ENCODE results near the gene TMTC1.
"Not testable (repeated sequence)": the region's sequence is repeated elsewhere in the genome, so short reads cannot be mapped to it uniquely, and the experiment has no call there.

Gene TMTC1

DNA sequence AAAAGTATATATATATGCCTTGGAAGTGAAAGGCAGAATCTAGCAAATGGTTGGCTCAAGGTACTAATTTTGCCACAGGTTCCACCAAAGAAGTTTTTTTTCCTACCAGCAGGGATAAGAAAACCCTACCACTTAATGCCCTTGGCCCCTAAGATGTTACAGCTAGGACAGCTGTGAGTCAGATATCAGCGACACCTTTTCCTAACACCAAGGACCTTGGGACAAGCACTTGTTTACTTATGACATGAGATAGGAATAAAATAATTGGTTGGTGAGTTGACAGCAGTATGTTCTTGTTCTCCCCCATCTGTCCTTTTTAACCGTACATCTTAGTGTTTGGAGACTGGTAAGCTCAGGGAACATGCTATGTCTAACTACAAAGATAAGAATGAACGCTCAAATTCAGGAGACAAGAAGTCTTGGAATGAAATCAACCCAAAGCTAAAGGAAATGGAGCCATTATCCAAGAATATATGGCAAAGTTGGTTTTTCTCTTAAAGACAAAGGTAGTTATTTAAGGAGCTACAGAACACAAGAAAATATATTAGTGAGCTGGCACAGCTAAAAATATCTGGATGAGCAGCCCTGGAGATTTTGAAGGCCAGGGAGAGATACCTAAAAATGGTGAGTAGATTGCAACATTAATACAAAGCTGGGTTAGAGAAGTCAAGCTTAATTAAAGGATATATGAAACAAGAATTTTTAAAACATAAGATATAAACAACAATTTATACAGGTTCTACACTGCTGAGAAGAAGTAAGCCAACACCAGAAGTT lies 126.8 kb downstream of the TMTC1 start:
- DNase-seq = no peak

DNA sequence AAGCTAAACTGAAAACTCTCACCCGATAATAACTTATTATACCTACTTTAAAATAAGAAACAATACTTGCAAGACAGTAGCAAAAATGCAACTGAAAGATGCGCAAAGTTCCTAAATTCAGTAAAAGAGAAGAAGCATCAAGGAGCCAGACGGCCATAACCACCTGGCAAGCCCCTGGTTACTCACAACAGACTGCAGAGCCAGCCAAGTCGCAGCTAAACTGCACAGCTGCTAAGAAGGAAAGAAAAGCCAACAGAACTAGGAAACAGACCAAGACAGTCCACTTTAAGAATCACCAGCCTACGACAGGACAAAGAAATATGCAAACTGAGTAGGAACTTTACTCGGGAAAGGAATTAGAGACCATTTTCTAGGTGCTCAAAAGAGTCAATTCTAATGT lies 127.9 kb downstream of the TMTC1 start:
- DNase-seq = no peak

DNA sequence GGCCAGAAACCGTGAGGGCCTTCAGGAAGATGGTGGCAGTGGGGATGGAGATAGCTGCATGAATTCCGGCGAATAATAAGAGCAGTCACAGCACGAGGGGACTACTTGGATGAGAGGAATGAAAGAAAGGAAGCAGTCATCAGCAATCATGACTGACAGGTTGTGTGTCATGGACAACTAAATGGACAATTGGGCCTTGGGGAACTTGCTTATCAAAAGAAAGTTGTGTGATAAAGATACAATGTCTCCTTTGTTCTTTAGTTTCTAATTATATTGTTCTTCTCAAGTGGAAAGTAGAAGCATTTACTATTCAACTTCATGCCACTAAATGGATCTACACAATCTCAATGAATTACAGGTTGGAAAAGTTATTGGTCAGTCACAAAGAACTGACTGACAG lies 130.5 kb downstream of the TMTC1 start:
- no peak for DNase-seq

DNA sequence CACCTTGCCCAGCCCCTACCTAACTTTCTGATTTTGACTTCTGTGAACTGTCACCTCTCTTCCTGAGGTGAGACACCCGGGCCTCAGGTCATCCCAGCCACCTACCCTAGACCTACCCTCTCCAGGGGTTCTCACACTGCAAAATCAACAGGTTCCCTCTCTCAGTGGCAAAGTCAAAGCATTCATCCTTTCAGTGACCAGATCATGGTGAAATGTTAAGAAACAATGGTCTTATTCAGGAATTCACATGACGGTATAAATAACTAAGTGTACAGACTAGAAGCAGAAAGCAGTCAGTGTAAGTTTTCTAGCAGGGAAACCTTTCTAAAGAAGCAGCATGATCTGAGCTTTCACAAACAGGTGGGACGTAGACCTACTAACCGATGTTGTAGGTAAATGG lies 133.4 kb downstream of the TMTC1 start:
- no peak for DNase-seq

DNA sequence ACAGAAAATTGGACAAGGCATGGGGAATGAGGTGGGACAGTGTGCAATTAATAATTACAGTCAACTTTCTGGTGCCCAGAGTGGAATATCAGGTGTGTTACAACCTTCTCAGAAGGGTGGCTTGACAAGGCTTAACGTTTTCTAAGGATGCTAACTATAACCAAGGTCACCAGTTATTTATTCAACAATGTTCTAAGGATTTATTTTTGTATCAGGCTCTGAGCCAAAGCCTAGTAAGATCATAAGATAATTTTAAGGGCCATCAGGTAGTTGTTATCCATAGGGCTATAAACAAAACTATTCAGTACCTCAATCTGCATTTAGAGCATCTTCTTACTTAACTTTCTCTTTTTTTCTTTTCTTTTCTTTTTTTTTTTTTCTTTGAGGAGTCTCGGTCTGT lies 134.0 kb downstream of the TMTC1 start:
- DNase-seq = no peak

DNA sequence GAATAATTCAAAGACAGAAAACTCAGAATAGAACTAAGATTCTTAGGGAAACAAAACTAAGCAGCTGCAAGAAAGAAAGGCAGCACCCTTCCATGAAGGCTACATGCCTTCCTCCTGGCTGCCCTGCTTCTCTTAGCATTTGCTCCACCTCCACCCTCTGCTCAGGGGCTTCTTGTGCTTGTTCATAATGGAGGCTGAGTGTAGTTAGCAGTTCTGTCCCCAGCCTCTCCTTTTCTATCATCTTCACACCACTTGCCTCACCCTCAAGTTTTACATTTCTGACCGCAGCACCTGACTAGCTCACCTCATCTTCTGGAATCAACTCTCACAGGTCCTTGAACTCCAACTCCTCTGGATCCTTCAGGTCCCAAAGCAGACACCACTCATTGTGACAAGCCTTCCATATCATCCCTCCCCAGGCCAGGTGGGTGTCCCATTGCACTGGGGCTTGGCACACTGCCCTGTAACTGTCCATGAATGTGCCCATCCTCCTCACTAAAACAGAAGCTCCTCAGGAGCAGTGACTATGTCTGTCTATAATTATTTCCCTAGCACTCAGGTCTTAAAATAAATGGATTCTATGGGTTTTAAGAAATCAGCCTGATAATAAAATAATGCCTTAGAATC lies 139.1 kb downstream of the TMTC1 start:
- no peak for DNase-seq

DNA sequence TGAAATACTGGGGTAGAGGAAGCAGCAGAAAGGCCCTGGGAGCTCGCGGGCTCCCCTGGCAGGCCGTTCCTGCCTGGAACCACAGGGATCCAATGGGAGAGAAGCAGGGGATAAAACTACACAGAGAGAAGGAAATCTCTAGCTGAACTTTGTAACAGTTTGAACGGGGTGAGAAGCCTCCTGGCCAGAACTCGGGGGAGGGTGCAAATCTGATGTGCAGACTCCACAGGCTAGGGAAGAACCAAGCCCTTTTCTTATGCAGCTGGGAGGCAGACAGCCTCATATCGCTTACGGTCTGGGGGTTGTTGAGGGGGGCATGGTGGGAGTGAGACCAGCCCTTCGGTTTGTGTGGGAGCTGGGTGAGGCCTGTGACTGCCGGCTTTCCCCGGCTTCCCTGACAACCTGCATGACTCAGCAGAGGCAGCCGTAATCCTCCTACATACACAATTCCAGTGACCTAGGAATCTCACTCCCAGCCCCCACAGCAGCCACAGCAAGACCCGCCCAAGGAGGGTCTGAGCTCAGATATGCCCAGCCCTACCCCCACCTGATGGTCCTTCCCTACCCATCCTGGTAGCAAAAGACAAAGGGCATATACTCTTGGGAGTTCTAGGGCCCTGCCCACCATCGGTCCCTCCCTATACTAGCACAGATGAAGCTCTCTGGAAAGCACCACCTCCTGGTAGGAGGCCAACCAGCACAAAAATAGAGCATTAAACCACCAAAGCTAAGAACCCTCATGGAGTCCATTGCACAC lies 143.0 kb downstream of the TMTC1 start:
- DNase-seq = no peak

DNA sequence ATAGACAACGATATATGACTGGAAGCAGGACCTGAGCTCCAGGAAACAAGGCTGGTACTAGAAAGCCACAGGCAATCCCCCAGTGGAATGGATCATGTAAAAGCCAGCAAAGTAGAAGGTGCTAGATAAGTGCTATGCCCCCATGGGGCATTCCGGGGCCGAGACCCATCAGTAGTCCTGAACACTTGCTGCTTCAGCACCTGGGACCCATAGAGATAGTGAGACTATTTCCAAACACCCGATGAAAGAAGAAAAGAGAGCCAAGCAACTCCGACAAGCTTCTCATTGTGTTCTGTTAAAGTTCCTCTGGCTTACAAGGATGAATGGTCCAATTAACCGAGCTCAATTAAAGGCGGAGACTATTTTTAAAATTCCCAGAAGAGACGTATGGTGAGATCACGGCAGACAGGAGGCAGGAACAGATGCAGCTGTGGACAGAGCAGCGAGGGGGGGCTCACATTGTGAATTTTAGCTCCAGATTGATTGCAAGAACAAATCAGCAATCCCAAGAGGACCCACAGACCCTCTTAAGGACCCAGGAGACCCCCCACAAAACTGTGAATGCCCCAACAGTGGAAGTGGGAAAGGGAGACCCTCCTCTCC lies 143.7 kb downstream of the TMTC1 start:
- no peak for DNase-seq

DNA sequence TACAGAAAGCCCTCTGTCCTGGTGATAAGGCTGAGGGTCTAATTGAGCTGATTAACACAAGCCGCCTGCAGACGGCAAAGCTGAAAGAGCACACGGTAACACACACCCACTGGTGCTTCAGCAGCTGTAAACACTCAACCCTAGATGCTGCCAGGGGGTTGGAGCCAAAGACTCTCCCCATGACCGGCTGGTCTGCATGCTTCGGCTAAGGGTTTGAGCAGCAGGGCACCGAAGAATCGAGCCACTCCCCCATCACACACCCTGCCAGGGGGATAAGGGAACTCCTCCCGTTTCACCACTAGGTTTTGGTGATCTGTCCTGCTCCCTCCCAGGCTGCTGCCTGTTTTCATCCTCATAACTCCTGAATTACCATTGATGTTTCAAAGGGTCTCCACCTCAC lies 145.2 kb downstream of the TMTC1 start:
- DNase-seq = no peak

DNA sequence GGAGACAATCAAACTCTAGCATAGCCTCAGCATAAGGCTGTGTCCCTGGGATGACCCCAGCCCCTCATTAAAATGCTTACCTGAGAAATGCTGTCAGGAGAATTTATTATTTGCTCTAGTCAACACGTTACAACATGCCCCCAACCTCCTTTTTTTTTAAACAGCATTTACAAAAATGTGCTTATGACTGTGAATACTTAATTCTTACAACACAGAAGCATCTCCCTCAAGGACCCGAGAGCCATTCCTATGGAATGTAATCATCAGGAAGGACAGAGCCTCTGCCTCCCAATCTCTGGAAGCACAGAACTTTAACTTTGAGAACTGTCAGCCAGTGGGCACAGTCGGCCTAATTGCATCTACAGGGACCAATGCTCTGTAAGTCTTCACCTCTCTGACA lies 149.7 kb downstream of the TMTC1 start:
- no peak for DNase-seq

DNA sequence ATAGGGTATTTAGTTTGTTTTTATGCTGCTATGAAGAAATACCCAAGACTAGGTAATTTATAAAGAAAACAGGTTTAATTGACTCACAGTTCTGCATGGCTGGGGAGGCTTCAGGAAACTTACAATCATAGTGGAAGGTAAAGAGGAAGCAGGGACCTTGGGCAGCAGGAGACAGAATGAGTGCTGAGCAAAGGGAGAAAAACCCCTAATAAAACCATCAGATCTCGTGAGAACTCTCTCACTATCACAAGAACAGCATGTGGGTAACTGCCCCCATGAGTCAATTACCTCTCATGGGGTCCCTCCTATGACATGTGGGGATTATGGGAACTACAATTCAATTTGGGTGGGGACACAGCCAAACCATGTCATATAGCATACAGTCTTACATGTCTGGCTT lies 153.6 kb downstream of the TMTC1 start:
- DNase-seq = not testable (repeated sequence)

DNA sequence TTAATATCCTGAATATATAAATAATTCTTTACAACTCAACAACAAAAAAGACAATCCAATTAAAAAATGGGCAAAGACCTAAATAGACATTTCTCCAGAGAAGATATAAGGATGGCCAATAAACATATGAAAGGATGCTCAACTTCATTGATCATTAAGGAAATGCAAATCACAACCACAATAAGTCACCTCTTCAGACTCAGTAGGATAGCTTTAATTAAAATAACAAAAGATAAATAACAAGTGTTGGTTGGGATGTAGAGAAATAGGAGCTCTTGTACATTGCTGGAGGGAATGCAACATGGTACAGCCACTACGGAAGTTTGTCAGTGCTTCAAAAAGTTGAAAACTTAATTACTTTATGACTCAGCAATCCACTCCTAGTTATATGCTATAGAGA lies 156.5 kb downstream of the TMTC1 start:
- no peak for DNase-seq

DNA sequence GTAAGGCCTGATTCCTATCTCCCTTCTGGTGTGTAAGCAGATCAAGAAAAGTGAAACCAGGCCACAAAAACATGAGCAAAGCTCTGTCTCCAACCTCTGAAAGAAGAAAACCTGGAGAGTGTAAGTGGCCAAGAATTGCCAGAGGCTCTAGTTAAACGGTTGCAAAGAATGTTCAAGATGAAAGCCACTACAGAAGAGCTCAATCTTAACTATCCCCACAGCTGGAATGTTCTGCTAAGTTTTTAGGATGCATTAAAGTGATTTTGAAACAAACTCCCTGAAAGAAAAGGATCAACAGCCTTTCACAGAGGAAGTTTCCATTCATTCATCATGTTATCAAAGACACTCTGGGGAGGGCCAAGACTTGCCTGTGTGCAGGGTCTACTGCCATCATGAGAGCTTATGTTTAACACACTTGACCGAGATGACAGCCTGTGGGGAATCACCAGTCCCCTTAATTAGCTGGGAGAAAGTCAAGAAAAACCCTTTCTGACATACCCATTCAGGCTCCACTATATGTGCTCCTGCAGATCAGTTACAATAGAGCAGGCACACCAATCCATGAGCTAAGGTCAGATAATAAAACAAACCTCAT lies 158.3 kb downstream of the TMTC1 start:
- DNase-seq = no peak

DNA sequence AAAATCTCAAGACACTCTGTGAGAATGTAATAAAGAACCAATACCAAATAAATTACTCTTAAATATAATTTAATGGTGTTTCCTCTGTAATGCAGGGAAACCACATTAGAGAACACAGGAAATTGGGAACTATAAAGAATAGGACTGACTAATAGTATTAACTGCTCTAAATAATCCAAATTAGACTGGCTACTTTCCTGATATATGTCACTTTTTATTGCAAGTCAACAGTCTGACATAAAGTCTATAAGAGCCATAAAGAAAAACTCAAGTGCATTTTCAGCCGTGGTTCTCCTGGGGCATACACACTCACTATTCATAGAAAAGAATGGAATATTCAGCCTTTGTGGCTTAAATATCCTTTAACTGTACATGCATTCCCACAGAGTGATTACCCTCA lies 161.5 kb downstream of the TMTC1 start:
- no peak for DNase-seq

DNA sequence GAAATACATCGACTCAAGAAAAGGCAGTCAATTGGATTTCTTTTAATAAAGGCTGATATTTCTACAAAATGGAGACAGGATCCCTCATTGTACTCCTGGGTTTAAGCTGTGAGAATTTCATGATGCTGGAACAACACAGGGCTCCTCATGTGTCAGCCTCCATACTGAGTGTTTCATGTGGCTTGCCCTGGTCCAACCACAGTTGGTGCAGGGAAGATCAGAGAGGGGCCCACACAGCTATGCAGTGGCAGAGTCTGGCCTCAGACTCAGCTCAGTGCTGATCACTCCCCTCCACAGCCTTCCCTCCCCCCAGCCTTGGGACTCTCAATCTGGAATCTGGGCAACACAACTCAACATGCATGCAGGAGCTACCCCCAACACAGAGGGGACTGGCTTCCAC lies 163.7 kb downstream of the TMTC1 start:
- DNase-seq = no peak

DNA sequence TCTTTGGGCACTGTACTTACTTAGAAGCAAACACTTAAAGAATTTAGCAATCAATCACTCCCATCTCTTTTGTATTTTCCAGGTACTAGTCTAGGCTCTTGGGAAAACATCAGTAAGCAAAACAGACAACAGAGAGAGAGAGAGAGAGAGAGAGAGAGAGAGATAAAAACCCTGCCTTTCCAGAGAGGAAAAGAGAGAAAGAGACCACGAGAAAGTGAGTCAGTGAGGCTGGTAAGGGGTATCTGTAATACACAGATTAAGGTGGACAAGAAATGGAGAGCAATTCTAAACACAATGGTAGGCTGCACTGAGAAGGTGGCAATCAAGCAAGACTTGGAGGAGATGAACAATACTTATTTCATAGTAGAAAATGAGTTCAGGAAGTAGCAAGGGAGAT lies 166.3 kb downstream of the TMTC1 start:
- no peak for DNase-seq

DNA sequence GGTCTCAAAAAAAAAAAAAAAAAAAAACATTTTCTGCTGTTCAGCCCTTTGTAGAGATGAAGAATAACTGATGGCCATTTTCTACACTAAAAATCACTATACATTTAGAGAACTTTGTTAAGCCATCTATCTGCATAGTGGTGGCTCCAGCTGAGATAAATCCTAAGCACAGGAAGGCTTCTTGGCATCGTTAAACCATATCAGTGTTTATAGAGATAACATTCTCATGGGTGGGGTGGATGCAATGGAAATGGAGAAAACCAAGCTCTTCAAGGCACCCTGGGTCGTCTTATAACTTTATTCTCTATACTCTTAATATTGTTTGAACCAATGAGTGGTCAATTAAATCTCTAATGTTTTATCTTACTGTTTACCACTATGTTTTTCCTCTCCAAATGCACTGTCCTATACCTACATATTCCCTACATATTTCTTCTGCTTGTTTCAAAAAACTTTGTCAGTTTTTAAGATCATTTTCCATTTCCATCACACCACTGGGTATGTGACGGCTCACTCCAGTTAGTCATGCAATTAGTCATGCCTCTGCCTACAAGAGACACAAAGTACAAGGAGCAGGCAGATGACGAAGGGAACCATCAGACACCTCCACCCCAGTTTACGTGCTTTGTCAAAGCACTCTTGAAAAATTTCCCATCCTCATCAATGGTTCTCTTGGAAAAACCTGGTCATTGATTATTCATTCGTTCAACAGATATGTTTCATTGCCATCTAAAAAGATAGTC lies 166.9 kb downstream of the TMTC1 start:
- no peak for DNase-seq

DNA sequence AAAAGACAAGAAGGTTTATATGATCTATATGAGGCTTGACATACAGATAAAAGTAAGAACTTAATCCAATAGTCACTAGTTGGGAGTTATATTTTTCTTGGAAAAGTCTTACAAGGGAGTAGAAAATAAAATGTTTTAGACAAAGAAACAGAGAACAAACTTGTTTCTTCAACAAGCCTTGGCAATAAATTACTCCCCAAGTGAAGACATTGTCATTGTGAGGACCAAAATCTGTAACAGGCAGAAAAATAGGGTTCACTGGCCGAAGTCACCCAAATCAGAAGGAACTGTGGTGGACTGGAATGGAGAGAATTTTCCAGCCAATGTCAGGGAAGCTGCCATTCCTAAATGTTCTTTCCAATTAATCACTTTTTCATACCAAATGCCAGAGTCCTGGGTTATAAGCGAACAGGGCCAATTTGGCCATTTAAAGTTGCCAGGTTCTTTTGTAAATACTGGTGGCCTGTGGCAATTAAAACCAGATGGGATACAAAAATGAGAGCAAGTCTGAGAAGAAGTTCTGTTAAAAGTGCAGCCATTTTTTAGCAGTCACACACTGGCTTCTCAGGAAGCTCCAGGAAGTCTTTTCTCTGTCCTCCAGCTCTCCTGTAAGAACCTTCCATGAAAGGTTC lies 168.9 kb downstream of the TMTC1 start:
- DNase-seq = no peak

DNA sequence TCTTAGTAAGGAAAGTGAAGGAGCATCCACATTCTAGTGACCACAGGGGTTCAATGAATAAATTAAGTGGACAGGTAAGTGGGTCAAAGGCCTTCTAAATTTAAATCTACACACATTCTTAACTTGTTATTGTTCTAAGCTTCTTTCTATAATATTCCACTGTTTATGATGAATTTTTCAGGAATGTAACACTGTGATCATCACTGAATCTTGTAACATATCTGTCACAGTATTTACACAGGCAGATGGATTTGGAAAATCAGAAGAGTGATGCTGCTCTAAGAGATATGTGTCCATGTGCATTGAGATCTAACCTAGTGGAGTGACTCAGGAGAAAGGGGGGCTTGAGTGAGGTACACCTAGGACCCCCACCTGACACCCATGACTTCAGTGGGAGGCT lies 170.8 kb downstream of the TMTC1 start:
- no peak for DNase-seq

DNA sequence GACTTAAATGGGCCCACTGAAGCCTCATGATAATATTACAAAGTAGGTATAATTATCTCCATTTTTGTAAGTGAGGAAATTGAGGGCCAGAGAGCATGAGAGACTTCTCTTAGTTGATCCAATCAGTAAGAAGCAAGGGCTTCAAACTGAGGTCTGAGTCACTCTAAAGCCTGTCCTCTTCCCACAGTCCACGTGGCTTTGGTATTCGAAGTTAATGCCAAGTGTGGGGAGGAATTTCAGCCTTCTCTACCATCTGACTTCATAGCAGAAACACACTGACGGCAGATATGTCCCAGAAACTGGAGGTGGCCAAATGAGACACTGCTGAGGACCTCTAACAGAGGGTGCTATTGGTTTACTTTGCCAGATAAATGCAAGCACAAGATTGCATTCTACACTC lies 171.8 kb downstream of the TMTC1 start:
- DNase-seq = no peak

DNA sequence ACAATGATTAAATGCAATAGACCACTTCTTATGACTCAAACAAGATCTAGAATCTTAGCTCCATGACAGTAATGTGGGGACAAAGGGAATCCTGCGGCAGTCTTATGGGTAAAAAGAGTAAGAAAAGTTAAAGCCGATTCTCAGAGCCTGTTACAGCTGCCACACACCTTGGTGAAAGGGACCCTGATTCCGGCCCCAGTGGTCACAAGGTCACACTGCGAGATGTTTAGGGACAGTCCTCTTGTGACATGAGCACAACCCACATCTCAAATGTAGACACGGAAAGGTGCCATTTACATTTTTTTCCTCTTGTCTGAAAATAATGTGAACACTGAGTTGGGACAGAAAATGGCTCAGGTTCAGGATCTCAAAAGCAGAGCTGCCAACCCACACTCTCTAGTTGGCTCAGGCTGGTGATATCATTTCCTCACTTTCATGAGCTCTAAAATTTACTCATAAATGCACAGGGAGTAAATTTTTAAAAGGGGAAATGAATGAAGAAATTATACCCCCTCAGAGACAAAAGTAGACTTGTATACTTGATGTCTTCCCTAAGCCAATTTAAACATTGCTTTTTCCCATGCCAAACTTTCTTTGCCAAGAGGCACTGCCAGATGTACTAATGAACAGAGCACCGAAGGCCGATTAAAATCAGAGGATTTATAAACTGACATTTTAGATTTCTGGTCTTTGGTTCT lies 173.1 kb downstream of the TMTC1 start:
- no peak for DNase-seq

All from NCI-H187 (cell line).